D341Med (cell line): Measurements from ENCODE around the gene NRP2.

ENCODE experiments used
- DNase-seq: peaks from one replicate; pipeline ENCODE4 v3.0.0; 2012; ENCODE audit warnings: low spot score

NRP2 gene

GRCh38 chr2:205808486-205809121 lies 126.3 kb downstream of the NRP2 start:
- no peak for DNase-seq

- DNase-seq = no peak
Observed at GRCh38 chr2:205811387-205811786, 129.1 kb downstream of the NRP2 start.

- no peak for DNase-seq
Observed at GRCh38 chr2:205814039-205814364, 131.7 kb downstream of the NRP2 start.

- no peak for DNase-seq
Observed at GRCh38 chr2:205815673-205816072, 133.4 kb downstream of the NRP2 start.

- no peak for DNase-seq
Observed at GRCh38 chr2:205816268-205816667, 134.0 kb downstream of the NRP2 start.

GRCh38 chr2:205822579-205822978 lies 140.3 kb downstream of the NRP2 start:
- DNase-seq = no peak

- DNase-seq = no peak
Observed at GRCh38 chr2:205827809-205828365, 145.6 kb downstream of the NRP2 start.

- no peak for DNase-seq
Observed at GRCh38 chr2:205833864-205834263, 151.6 kb downstream of the NRP2 start.

- DNase-seq = no peak
Observed at GRCh38 chr2:205834796-205835195, 152.5 kb downstream of the NRP2 start.

GRCh38 chr2:205835251-205835791 lies 153.0 kb downstream of the NRP2 start:
- no peak for DNase-seq

- no peak for DNase-seq
Observed at GRCh38 chr2:205835923-205836322, 153.6 kb downstream of the NRP2 start.

- DNase-seq = no peak
Observed at GRCh38 chr2:205836477-205837221, 154.3 kb downstream of the NRP2 start.

- DNase-seq = no peak
Observed at GRCh38 chr2:205837663-205838062, 155.4 kb downstream of the NRP2 start.

- DNase-seq = no peak
Observed at GRCh38 chr2:205845446-205845845, 163.1 kb downstream of the NRP2 start.
